HG02981 (cell line): ENCODE results near the gene SYNJ1.
"Not testable (repeated sequence)": the region's sequence is repeated elsewhere in the genome, so short reads cannot be mapped to it uniquely, and the experiment has no call there.

Experiments
- ATAC-seq: cut with Tn5 transposase; IDR thresholded peaks from one replicate; pipeline ENCODE4 v1.9.1; 2021; ENCODE audit warnings: mild to moderate bottlenecking, moderate library complexity; ENCODE audit not compliant: unreplicated experiment

SYNJ1 gene

GRCh38 chr21:32727687-32728455 is at the start of gene SYNJ1:
Gene SYNJ1 (minus strand): TSS chr21:32728013. CDS start chr21:32726895, 1,118 bp downstream.
- peak; percentile 88 for ATAC-seq

- ATAC-seq = no peak
These were observed 49.5 kb upstream of the SYNJ1 start for GRCh38 chr21:32777269-32777668.

- ATAC-seq = no peak
These were observed 48.9 kb upstream of the SYNJ1 start for GRCh38 chr21:32776743-32777142.

GRCh38 chr21:32773048-32773344 is 45.2 kb upstream of the SYNJ1 start:
- ATAC-seq = not testable (repeated sequence)

GRCh38 chr21:32772281-32773047 is 44.7 kb upstream of the SYNJ1 start:
- no peak for ATAC-seq

- peak; percentile 41 for ATAC-seq
These were observed 43.2 kb upstream of the SYNJ1 start for GRCh38 chr21:32770871-32771523.

- ATAC-seq = no peak
These were observed 40.7 kb upstream of the SYNJ1 start for GRCh38 chr21:32768530-32768929.

GRCh38 chr21:32765058-32765457 is 37.2 kb upstream of the SYNJ1 start:
- ATAC-seq = no peak

- ATAC-seq = no peak
These were observed 36.4 kb upstream of the SYNJ1 start for GRCh38 chr21:32764186-32764585.

- no peak for ATAC-seq
These were observed 30.0 kb upstream of the SYNJ1 start for GRCh38 chr21:32757804-32758203.

- no peak for ATAC-seq
These were observed 28.3 kb upstream of the SYNJ1 start for GRCh38 chr21:32756096-32756495.

GRCh38 chr21:32753818-32754585 is 26.2 kb upstream of the SYNJ1 start:
- ATAC-seq = no peak

GRCh38 chr21:32750405-32750804 is 22.6 kb upstream of the SYNJ1 start:
- no peak for ATAC-seq

GRCh38 chr21:32749662-32750061 is 21.8 kb upstream of the SYNJ1 start:
- ATAC-seq = no peak

- ATAC-seq = no peak
These were observed 20.7 kb upstream of the SYNJ1 start for GRCh38 chr21:32748529-32748928.

GRCh38 chr21:32747396-32747795 is 19.6 kb upstream of the SYNJ1 start:
- no peak for ATAC-seq

- not testable (repeated sequence) for ATAC-seq
These were observed 18.9 kb upstream of the SYNJ1 start for GRCh38 chr21:32746711-32747110.

- ATAC-seq = no peak
These were observed 14.6 kb upstream of the SYNJ1 start for GRCh38 chr21:32742396-32742795.

- no peak for ATAC-seq
These were observed 13.5 kb upstream of the SYNJ1 start for GRCh38 chr21:32741336-32741735.

- no peak for ATAC-seq
These were observed 12.1 kb upstream of the SYNJ1 start for GRCh38 chr21:32739946-32740345.

GRCh38 chr21:32736083-32736482 is 8.3 kb upstream of the SYNJ1 start:
- not testable (repeated sequence) for ATAC-seq
